T-helper 2 cell (primary cell): Measurements from ENCODE around the gene NR2C1.
A peak's percentile ranks its signal among the peaks of the same experiment; 100 is the strongest.
"Not testable (repeated sequence)": the region's sequence is repeated elsewhere in the genome, so short reads cannot be mapped to it uniquely, and the experiment has no call there.

Experiments
- DNase-seq, 5 experiments: peaks; one replicate each; pipeline versions ENCODE4 v3.0.0 to v3.0.0-alpha.2; 2012 to 2022
- total RNA-seq, 2 donors: gene quantifications; one replicate each; lab custom pipeline; 2026; lab: John Stamatoyannopoulos, UW

NR2C1 gene
- total RNA-seq, result 42.7 to 46.9 reads per million in 2 donors

DNA sequence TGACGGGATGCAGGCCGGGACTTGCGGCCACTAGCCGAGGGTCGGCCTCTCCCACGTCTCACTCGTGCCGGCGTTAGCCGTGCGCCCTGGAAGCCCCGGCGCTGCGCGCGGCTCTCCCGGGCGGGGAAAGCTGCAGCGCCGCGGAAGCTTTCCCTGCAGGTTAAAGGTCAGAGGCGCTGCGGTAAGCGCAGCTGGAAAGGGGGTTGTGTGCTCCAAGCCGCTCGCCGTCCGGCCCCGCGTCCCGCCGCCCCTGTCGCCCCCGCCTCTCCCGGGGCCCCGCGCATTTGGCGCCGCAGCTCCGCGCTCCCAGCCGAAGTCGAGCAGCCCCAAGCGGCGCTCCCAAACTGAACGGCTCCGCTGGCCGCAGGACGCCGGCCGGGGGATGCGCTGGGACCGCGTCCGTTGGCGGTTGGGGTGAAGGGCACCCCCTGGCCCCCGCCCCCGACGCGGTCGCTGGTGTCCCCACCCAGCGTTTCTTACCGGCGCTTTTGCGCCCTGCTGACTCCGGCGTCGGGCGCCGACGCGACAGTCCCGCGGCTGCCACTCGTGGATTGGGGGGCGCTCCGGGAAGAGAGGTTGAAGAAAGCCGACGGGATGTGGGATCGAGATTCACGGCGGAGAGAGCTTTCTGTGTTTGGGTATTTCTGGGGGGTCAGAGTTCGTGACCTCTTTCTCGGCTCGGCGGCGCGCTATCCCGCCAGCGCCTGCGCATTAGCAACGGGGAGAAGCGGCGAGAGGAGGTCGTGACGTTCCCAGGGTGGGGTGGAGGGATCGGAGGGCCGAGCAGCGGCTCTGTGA is at the start of gene NR2C1:
TSS of gene NR2C1 (minus strand) at position 719 of the 798 bp plus-strand sequence. CDS start 6,234 bp downstream, outside the sequence.
- DNase-seq, result peak; percentile 77 to 97 (median 88)

DNA sequence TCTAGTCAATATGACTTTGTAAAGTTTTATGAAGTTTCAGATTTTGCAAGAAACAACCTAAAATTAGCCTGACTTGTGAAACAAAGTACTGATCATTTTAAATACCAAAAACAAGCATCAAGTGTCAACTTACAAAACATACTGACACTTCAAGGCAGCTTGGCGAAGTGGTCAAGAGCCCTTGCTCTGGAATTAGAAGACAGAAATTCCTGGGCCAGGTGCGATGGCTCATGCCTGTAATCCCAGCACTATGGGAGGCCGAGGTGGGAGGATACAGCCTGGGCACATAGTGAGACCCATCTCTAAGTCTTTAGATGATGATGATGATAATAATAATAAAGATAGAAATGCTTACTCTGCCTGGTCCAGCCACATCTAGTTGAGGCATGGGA is 45.4 kb upstream of the NR2C1 start:
- no peak for DNase-seq

DNA sequence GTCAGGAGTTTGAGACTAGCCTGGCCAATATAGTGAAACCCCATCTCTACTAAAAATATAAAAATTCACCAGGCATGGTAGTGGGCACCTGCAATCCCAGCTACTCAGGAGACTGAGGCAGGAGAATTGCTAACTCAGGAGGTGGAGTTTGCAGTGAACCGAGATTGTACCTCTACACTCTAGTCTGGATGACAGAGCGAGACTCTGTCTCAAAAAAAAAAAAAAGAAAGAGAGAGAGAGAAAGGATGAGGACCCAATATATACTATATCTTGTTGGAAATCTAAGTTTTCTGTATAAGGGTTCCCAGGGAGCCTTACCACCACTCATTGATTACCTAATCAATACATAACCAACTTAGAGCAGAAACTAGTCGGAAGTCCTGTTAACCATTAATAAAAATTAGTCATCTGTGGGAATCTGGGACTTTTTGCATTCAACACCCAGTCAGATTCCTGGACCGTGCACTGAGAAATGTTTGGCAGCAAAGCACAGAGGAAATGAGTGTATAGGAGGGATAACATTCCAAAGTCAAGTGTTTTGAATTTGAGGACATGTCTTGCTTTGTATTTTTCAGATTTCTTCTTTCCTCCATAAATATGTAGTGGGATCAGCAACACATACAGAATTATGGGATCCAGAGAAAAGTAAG is 44.8 kb upstream of the NR2C1 start:
- DNase-seq, result no peak

DNA sequence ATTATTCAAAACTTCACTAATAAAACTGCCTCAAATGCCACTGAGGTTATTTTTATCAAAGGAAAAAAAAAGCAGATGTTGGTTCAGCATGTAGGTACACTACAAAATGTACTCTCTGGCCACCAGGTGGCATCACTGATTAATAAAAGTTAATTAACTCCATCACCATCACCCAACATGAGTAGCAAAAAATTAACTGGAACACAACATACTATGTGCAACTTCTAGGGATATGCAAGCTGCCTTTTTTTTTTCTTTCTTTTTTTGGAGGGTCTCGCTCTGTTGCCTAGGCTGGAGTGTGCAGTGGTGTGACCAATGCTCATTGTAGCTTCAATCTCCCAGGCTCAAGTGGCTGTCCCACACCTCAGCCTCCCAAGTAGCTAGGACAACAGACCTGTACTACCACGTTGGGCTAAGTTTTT is 43.8 kb upstream of the NR2C1 start:
- DNase-seq, result peak in 4 of 5 experiments; percentile 19 to 67 (median 36)

DNA sequence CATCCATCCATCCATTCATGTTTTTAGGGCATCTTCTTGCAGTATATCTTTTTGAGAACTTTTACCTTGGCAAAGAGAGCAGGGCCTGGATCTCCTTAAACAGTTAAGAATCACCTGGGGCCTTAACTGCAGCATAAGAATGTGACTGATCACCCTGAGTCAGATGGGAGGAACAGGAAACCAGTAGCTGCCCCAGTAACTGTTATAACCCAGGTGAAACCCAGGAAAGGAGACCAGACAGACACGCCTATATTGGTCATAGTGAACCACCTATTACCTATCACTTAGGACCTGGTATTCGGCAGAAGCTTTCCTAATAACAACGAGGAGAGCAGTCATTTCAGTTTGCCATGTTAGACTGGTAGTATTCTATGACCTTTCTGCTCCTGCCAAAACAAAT is 43.4 kb upstream of the NR2C1 start:
- no peak for DNase-seq

DNA sequence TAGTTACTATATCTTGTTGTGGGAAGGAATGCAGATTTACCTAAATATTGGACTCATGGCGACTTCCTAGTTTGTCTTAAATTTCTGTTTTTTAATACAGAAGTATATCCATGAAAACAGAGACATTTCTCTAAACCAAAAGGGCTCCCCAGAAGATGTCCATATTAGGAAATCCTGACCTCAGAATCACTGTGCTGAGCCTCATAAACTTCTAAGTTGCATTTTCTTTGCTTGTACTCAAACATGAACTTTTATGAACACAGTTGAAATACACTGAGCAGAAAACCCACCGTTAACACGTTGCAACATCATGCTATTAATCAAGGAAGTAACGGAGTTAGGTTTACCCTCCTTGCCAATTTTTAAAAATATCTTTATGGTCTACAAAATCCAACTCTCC is 42.9 kb upstream of the NR2C1 start:
- no peak for DNase-seq

DNA sequence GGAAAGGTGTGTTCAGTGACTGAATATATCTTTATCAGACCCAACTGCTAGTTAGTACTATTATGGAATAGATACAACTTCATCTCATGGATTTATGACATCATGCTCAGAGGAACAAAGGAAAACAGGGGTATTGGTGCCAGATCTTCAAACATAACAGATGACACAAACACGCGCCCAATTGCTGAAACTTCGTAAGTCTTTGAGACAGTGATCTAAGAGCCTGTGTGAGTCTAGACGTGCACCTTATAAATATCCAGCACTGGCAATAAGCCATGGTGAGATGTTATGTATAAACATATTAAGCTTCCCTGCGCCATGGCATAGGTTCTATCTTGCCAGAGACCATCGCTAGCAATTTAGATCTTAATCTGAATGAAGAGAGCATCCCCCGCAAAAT is 42.2 kb upstream of the NR2C1 start:
- no peak for DNase-seq

DNA sequence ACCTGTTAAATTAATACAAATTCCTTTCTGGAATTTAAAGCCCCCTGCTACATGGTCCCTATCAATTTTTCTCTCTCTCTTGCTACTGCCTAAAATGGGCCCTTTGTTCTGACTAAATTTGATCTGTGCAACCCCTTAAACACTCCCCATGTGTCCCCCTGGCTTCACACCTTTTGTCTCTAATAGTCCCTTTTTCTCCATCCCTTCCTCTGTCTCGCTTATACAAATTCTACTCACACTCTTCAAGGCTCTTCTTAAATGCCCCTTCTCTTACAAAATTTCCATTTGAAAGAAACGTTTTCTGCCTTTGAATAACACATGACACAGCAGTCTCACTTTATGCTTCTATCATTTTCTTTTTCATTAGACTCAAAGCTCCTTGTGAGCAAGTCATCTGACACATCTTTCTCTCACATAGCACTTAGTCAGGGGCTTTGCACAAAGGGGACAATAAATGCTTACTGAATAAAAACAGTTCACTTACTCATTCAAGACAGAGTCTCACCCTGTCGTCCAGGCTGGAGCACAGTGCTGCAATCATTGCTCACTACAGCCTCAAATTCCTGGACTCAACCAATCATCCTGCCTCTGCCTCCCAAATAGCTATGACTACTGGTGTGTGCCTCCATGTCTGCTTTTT is 41.5 kb upstream of the NR2C1 start:
- DNase-seq, result no peak

DNA sequence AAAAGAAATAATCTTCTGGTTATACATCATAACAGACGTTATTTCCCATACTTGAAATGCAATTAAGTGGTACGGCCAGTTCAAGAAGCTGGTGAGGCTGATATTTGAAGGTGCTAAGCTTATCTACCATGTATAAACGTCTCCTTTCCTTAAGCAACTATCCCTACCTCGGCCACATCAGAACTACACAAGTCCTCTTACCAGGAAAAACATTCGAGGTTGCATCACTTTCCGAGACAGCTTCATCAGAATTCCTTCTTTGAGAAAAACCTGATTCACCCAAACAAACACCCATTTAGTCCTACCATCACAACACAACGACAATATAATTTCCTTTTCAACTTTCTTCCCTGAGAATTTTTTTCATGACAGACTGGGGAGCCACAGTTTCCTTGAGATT is 33.9 kb upstream of the NR2C1 start:
- no peak for DNase-seq

DNA sequence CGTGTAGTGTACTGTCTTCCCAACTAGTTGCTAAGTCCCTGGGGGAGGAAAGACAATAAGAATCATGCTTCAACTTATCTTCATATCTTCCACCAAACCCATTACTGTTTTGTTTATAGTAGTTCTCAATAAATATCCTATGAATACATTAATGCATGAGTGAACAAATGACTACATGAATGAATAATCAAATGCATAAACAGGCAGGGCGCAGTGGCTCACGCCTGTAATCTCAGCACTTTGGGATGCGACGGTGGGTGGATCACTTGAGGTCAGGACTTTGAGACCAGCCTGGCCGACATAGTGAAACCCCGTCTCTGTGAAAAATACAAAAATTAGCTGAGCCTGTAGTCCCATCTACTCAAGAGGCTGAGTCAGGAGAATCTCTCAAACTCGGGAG is 32.1 kb upstream of the NR2C1 start:
- DNase-seq, result no peak

DNA sequence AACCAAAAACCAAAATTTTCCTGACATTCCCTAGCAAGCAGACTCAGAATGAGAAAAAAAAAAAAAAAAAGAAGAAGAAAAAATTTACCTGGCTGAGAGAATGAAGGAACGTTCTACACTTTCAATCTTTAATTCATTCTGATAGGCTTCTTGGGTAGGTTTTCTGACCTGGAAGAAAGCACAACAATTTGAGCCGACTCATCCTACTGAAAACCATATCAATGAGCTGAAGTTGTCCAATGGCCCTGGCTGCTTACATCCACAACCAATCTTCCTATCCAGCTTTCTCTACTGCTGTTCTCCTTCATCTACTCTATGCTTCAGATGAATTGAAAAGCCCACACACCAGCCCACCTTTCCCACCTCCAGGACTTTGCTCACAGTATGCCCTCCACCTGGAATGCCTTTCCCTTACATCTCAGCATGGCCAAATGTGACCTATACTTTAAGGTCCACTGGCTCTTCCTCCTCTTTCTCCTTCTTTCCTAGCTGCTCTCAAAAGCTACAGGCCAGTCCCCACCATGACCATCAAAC is 31.6 kb upstream of the NR2C1 start:
- no peak for DNase-seq

DNA sequence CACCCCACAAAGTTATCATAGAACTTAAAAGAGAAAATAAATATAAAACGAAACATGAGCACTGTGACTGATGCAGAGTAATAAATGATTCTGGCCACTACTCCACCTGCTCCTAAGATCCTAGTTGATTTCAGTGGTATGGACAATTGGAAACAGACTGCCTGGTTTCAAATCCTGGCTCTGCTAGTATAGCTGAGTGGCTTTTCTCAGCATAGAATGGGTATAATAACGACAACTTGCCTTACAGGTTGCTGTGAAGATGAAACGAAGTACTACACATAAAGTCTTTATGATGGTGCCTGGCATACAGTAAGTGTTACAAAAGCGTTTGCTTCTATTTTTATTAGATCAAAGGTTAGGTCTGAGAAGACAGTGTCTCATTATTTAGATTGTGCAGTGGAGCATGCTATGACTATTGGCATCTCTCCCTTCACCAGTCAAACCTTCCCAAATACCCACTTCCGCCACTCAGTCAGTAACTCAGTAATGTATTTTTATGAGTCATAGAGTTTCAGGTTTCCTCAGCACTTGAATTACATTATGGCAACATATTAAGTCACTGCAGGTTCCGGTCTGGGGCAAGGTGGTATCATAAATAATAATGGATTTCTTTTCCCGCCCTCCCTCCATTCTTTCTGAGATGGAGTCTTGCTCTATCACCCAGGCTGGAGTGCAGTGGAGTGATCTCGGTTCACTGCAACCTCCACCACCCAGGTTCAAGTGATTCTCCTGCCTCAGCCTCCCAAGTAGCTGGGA is 29.7 kb upstream of the NR2C1 start:
- peak in 1 of 5 experiments; percentile 95 for DNase-seq

DNA sequence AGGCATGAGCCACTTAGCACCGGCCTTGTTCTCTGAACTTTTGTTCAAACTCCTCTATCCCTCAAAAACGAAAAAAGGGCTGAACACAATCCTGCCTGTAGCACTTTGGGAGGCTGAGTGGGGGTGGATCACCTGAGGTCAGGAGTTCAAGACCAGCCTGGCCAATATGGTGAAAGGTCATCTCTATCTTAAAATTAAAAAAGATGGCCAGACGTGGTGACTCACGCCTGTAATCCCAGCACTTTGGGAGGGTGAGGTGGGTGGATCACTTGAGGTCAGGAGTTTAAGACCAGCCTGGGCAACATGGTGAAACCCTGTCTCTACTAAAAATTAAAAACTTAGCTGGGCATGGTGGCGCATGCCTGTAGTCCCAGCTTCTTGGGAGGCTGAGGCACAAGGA is 28.5 kb upstream of the NR2C1 start:
- not testable (repeated sequence) for DNase-seq

DNA sequence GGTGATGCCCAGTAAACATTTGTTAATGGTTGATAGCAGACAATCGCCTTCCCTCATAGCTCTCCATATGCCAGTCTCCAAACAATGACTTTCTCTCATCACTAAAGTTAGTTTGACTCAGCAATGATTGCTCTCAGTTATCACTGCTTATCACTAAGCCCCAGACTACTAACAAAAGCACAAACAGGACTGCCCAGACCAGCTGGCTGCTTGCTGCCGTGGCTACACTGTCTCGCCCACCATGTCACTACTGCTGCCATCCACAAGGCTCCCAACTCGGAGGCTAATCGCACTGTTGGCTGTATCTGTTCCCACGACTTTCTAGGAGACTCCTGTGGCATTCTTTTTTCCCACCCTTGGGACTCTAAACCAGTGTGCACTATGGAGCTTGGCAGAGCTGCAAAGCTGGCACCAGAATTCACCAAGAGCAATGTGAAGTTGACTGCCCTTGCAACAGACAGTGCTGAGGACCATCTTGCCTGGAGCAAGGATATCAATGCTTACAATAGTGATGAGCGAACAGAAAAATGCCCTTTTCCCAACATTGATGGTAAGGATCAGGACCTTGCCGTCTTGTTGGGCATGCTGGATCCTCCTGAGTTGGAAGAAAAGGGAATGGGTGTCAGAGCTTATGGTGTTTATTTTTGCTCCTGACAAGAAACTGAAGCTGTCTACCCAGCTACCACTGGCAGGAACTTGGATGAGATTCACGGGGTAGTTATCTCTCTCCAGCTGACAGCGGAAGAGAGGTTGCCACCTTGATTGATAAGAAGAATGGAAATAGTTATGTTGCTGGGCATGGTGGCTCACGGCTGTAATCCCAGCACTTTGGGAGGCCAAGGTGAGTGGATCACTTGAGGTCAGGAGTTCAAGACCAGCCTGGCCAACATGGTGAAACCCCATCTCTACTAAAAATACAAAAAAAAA is 27.1 kb upstream of the NR2C1 start:
- no peak for DNase-seq

DNA sequence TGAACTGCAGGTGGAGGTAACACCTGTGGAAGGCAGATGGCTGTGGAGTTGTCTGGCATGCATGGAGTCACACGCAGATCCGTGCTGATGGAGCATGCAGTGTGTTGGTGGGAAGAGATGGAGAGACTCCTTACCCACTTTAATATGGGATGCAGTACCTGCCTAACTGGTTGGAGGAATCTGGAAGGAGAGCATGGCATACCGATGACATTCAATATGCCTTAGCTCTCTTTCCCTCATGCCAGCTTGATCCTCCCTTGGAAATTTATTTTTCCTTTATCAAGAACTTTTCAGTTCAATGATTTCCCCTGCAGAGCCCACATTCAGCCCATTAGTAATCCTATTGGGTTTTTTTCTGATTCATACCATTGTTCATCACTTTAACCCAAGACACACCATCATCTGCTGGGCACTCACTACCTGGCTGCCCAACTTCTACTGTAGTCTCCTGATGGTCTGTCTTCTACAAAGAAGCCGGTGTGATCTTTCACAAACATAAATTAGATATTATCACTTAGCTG is 25.9 kb upstream of the NR2C1 start:
- no peak for DNase-seq

DNA sequence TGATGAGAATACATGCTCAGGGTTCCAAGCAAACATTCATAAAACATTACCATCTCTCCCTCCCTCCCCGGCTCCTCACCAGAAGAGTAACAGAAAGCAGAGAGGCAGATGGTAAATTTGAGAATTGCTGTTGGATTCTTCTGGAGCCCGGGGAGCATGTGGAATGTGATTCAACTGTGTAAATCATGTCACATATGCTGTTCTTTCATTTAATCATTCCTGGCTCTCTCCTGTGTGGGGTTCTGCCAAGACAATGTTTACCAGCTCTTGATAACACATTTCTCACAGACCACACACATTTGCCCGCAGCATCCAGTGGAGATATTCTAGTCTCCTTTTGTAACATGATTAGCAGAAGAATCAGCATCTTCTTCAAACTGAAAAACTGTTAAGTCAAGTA is 23.4 kb upstream of the NR2C1 start:
- DNase-seq, result no peak

DNA sequence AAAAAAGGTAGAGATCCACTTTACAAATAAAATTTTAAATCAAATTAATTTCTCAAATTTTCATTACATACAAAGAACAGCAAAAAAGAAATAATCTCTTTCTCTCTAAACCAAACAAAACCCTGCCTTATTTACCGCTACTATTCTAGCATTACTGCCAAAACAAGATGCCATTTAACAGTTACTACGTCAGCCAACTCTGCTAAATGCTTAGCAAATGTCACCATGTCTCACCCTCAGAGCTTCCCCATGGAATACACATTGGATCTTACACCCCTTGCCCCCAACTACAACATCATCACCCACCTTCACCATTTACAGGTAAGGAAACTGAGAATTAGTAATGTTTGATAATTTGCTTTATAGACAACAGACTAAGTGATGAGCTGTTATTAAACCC is 23.0 kb upstream of the NR2C1 start:
- no peak for DNase-seq

DNA sequence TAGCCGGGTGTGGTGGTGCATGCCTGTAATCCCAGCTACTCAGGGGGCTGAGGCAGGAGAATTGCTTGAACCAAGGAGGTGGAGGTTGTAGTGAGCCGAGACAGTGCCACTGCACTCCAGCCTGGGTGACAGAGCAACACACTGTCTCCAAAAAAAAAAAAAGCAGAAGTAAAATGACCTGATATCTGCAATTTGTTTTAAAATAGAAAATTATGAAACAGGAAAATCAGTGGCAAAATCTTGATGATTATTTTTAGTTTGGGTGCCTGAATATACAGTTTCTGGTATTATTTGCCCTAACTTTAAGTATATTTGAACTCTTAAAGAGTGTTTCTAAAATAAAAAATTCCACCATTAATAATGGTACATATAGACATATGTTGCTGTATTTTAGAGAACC is 22.4 kb upstream of the NR2C1 start:
- DNase-seq, result not testable (repeated sequence)

DNA sequence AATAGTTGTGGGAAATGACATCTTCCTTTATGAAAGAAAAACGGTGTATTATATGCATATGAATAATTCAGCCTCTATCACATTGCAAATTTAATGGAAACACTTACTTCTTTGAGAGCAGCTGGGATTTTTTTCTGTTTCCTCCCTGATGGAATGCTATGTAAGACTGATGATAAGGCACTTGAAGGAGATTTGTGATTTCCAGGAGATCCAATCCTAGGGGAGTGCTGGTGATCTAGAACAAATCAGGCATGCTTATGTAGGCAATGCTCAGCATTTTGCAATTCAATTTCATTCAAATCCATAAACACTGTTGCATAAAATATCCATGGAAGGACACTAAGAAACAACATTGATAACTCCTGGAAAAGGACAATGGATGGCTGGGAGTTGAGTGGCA is 16.0 kb upstream of the NR2C1 start:
- no peak for DNase-seq

DNA sequence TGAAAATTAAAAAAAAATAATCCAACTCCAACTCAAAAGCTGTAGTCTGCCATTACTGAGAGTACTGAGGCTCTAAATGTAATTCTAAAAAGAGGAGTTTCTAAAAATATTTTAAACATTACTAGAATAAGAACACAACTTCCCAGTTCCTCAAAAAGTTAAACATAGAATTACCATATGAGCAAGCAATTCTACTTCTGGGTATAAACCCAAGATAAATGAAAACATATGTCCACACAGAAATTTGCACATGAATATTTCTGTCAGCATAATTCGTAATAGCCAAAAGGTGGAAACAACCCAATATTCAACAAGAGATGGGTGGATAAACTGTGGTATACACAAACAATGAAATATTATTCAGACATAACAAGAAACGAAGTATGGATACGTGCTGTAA is 15.0 kb upstream of the NR2C1 start:
- no peak for DNase-seq

DNA sequence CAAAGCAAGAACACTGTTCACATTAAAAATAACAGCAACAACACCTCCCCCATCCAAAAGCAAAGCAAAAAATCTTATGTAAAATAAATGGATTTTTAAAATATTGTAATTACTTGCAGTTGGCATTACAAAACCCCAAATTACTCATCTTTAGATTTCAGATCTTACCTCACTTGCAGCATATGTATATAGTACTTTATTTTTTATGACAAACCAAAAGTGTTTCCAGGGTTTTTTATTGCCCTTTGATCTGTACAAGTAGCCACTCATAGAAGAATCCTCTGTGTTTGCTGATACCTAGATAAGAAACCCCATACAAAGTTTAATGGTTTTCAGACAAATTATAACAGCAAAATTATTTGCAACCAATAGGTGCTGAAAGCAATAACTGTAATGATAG is 12.2 kb upstream of the NR2C1 start:
- DNase-seq, result peak in 1 of 5 experiments; percentile 69
